OCI-LY1 (cell line): ENCODE data around the gene OR2M7.

ENCODE experiments used
- EZH2 ChIP-seq: fragments of 200-600 bp; sonication (generic), shearing (Covaris generic); IDR thresholded peaks from 2 replicates; pipeline ENCODE4 v1.8.0; 2017; ENCODE audit warnings: borderline replicate concordance, mixed run types, mild to moderate bottlenecking, antibody characterized with exemption, low read length, moderate library complexity, mixed read lengths
- TF ChIP-seq, protein P1 (sequence below): fragments of 200-600 bp; sonication (generic), shearing (Covaris generic); IDR thresholded peaks from 2 replicates; pipeline ENCODE4 v1.5.1; 2017; ENCODE audit warnings: mild to moderate bottlenecking, antibody characterized with exemption, low read length, moderate library complexity, mixed read lengths

DNA sequence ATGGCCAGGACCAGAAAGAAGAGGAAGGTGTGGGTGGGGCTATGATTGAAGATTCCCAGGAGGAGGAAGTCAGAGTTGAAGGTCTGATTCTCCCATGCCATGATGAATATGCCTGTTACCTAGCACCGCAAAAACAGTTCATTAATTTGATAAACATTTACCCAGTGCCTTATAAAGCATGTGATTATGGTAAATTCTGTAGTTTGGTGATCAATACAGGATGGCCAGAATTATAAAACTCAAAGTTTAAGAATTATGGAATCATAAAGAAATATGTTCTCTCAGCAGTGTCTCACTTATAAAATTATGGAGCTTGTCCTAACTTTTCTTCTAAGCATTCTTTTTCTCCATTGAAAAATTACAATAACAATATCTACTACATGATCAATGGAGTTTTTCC lies at the start of gene OR2M7:
- TF ChIP-seq, protein P1, sequence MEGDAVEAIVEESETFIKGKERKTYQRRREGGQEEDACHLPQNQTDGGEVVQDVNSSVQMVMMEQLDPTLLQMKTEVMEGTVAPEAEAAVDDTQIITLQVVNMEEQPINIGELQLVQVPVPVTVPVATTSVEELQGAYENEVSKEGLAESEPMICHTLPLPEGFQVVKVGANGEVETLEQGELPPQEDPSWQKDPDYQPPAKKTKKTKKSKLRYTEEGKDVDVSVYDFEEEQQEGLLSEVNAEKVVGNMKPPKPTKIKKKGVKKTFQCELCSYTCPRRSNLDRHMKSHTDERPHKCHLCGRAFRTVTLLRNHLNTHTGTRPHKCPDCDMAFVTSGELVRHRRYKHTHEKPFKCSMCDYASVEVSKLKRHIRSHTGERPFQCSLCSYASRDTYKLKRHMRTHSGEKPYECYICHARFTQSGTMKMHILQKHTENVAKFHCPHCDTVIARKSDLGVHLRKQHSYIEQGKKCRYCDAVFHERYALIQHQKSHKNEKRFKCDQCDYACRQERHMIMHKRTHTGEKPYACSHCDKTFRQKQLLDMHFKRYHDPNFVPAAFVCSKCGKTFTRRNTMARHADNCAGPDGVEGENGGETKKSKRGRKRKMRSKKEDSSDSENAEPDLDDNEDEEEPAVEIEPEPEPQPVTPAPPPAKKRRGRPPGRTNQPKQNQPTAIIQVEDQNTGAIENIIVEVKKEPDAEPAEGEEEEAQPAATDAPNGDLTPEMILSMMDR, result no peak
- no peak for TF ChIP-seq EZH2
